Middle frontal gyrus (tissue), 1 donor: ENCODE measurements around the gene CCL21.

Source experiments
- DNase-seq: peaks from one replicate; pipeline ENCODE4 v3.0.0-alpha.2; 2015; ENCODE audit warnings: low spot score; ENCODE audit errors: extremely low spot score

The CCL21 gene

DNA sequence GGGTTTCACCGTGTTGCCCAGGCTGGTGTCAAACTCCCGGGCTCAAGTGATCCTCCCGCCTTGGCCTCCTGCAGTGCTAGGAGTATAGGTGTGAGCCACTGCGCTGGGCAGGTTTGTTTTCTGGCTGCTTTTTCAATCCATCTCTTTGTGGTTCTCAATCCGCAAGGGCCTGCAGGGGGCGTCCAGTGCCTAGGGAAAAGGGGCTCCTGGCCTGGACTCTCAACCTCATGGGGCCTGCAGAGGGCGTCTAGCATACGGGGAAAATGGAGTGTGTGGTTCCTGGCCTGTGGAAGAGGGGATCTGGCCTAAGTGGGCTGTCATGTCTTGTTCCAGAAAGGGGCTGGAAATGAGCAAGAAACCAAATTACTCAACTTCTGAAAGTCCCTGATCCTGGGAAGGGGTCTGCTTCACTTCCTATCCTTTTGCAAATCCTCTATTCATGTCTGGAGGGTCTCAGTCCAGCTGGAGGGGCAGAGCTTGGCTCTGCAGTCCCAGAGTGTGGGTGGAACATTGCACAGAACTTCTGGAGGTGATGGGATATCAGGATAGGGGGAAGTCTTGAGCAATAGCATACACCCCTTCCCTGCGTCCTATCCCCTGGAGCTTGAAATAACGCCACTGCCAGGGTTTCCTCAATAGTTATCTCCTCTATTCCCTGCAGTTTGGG is 34.8 kb downstream of the CCL21 start:
- no peak for DNase-seq

DNA sequence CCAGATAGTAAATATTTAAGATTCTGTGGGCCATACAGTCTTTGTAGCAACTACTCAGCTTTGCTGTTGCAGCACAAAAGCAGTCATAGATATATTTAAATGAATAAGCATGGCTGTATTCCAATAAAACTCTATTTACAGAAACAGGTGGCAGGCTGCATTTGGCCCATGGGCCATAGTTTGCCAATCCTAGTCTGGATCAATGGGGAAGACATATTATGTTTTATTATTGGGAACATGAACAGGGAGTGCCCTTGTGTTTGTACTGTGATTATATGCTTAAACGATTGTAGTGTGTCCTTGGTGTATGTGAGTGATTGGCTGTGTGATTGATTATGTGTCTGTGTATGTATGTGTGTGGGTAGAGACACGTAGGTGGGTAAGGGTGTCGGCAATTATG is 35.5 kb downstream of the CCL21 start:
- no peak for DNase-seq

DNA sequence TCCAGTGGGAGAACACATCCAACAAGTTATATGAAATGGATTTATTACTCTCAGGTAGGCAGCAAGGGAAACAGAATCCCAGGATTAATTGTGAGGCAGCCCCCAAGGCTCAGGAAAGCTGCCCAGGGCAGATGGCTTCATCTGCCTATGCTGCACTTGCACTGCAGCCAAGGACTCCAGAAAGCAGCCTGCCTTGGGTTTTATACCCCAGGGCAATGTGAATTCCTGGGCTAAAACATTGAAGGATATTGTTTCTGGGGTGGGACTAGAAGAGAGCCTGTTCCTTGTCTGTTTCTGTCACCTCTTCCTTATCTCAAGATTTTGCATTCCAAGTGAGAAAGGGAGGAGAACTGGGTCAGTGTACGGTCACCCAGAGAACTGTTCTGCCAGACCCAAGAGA is 38.6 kb downstream of the CCL21 start:
- DNase-seq, result no peak

DNA sequence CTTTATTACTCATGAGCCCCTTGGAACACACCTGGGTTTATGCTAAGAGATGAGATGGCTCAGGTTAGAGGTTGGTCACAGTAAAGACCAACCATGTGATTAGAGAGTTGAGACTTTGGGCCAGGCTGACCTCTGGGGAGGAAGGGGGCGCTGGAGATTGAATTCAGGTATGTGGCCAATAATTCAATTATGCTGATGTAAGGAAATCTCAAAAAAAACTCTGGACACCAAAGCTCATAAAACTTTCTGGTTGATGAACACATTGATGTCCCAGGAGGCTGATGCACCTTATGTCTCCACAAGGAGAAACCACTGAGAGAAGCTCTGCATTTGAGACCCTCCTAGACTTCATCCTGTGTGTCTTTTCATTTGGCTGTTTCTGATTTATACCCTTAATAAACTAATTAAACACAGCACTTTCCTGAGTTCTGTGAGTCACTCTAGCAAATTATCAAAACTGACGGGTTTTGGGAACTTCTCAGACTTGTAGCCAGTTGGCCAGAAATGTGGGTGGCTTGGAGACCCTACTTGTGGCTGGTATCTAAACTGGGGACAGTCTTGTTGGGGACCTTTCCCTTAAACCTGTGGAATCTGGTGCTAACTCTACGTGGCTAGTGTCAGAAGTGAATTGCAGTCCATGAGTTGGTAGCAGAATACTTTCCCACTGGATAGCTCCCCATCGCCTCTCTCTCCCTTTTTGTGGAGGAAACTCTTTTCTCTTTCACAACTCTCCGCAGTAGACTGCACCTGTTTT is 40.0 kb downstream of the CCL21 start:
- DNase-seq, result no peak

DNA sequence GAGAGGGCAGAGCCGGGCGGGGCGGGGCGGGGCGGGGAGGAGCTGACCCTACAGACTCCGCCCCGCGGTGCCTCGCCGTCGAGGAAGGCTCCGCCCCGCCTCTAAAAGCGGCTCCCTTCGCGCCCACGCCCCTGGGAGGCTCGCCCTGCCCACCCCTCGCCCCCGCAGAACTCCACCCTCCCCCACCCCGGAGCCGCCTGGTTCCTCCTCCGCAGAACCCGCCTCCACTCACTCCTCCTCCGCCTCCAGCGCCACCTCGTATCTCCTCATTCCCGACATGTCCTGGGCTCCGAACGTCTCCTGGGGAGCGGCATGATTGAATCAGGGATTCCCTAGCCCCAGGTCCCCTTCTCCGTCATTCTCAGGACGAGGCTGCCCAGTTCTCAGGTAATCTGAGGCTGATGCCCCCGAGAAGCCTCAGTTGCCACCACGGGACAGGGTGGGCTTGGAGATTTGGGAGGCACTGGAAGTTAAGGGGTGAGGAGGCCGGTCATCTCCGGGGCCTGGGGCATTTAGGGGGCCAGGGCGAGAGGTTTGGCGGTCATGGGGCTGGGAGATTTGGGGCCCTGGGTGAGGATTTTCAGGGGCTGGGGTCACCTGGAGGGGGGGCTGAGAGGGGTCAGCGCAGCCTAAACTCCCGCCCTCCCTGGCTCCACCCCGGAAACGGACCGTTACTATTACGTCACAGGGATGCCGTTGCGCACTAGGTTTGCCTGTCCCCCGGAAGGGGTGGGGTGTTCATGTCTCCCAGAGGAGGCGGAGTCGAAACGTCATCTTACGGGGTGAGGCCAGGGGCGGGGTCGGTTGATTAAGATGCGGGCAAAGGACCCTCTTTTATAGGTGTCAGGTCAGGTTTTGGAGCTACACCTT is 44.3 kb downstream of the CCL21 start:
- DNase-seq, result peak; percentile 89

DNA sequence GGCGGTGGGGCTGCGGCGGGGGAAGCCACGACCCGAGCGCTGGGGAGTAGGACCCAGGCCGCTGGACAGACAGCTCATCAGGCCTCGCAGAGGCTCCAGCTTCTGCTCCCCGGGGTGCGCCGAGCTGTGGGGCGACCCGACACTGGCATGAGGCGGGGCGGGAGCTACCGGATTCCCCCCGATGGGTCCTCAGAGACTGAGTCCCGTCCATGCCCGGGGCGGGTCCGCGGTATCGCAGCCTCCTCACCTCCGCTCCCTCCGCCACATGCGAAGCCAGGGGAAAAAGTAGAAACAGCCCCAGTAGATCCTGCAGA is 44.9 kb downstream of the CCL21 start:
- no peak for DNase-seq

DNA sequence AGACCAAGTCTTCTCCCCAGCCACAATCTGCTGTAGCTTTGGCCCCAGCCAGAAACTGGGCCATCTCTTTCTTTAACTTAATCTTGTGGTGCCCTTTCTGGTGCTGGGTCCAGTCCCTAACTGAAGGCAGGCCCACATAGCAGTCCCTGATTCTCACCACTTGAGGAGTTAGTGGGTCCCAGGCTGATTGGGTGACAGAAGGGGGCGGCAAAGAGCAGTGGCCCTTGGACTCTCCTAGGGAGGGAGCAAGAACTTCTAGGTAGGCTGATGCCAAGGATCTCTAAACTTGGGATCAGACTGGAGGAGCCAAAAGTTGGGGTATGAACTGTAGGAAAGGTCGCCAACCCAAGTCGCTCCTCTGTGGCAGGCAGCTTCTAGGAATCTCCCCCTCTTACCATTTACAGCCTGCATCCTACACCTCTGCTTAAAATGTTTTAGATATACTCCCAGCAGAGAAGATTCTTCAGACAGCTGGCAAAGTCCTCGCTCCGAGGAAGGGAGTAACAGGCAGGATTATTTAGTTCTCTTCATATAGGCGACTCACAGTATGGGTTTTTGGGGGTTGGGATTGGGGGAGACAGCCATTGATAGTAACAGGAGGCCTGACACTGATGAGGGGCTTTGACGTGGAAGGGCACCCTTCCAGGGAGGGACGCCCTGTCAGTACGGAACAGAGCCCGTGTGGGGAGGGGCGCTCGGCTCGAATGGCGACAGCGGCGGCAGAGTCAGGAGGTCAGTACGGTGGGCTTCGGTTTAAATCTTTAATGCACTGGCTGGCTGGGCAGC is 45.5 kb downstream of the CCL21 start:
- peak; percentile 48 for DNase-seq

DNA sequence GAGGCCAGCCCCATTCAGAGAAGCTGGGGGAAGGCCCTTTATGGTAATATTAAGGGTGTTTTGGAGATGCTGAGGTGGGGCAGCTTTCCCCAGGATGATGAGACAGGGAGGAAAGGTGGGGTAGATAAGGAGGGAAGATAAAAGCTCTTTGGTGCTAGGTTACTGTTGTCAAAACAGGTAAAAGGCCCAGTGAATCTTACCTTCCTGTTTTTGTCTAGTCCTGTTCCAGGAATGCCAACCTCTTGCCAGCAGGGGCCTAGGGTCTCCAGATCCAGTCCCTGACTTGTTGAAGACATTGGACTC is 46.7 kb downstream of the CCL21 start:
- DNase-seq, result no peak

DNA sequence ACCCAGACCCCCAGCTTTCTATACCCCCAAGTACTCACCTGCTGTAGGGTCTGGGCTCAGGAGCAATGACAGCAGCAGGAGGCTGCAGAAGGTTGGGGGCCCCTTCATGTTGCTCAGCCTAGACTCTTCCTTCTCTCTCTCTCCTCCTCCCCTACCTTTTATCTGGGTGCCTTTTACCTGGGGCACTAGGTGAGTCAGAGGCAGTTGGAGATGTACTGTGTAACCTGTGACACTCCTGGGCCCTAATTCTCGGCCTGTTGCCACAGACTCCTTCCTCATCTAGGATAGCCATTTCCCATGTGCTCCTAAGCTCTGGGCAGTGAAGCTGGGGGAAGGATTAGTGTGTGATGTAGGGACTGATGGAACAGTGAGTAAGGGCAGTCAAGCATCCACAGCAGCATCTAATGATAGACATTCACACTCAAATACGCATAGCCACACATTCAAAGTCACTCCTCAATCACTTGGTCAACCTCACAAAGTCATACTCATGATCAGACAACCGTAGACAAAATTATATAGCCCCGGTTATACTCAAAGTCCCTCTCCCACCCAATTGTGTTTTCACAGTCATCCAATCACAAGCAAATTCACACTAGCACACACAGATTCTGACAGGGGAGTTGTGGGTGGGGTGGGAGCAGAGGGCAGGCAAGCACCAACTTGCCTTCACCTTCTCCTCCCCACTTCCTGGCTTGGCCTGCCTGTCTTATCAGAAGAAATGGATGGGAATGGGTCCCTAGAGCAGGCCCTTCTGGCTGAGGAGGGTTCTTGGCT is 47.2 kb downstream of the CCL21 start, which contains the start of gene CCL27:
TSS of gene CCL27 (minus strand) at position 132 of the 777 bp plus-strand sequence. CDS start at position 108, 24 bp downstream.
- no peak for DNase-seq

DNA sequence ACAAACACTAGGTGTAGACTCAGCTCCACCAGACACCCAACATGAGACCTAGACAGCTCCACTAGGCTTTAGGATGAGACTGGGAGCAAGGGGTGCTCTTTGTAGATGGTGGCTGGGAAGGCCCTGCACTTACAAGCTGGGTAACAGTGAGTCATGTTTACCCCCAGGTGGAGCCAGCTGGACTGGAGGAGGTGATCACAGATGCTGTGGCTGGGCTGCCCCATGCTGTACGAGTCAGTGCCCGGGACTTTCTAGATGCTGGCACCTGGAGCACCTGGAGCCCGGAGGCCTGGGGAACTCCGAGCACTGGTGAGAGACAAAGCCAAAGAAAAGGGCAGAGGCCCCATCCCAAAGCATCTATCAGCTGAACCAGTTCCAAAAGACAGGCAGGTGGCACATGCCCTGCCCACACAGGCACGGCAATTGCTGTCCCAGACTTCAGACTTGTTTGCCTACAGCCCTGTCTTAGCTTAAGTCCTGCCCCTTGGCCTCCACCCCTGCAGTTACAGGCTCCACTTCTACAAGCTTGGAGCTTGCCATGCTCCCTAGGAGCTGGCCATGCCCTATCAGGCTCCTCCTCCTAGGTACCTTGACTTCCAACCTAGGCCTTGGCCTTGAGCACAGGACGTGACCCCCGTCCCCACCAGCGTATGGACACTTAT is 50.2 kb downstream of the CCL21 start:
- DNase-seq, result no peak
